Smooth muscle cell (in vitro differentiated cells): ENCODE measurements around the gene BACE2. TPM values are rescaled to one million over a fixed set of nuclear protein-coding genes. Genes with fewer than 3 reads are reported as not detected.

Source experiments
- DNase-seq: peaks from one replicate; lab custom pipeline; 2025; ENCODE audit not compliant: unreplicated experiment; lab: John Stamatoyannopoulos, UW
- H2AFZ ChIP-seq: fragments of 200-600 bp; sonication (generic); 2 replicates; pipeline ENCODE4 v1.6.0; 2016; ENCODE audit warnings: antibody characterized with exemption, low read depth, mild to moderate bottlenecking
- H3F3A ChIP-seq: fragments of 200-600 bp; sonication (generic); 2 replicates; pipeline ENCODE4 v1.6.0; 2017; ENCODE audit warnings: antibody characterized with exemption, low read depth
- H3K27ac ChIP-seq: fragments of 200-600 bp; sonication (generic); 2 replicates; pipeline ENCODE4 v1.5.1; 2016; ENCODE audit warnings: low read depth, mild to moderate bottlenecking
- H3K27me3 ChIP-seq: fragments of 200-600 bp; sonication (generic); 2 replicates; pipeline ENCODE4 v1.6.1; 2016; ENCODE audit warnings: low read depth, mild to moderate bottlenecking
- H3K36me3 ChIP-seq: fragments of 200-600 bp; sonication (generic); 2 replicates; pipeline ENCODE4 v1.5.1; 2016; ENCODE audit warnings: low read depth
- H3K4me1 ChIP-seq: fragments of 200-600 bp; sonication (generic); 2 replicates; pipeline ENCODE4 v1.5.1; 2016; ENCODE audit warnings: low read depth
- H3K4me2 ChIP-seq: fragments of 200-600 bp; sonication (generic); 2 replicates; pipeline ENCODE4 v1.6.0; 2016; ENCODE audit warnings: mild to moderate bottlenecking
- H3K4me3 ChIP-seq: fragments of 200-600 bp; sonication (generic); 2 replicates; pipeline ENCODE4 v1.5.1; 2016; ENCODE audit warnings: mild to moderate bottlenecking
- H3K79me2 ChIP-seq: fragments of 200-600 bp; sonication (generic); 2 replicates; pipeline ENCODE4 v1.6.0; 2016; ENCODE audit warnings: low read depth, mild to moderate bottlenecking
- H3K9ac ChIP-seq: fragments of 200-600 bp; sonication (generic); 2 replicates; pipeline ENCODE4 v1.6.0; 2016; ENCODE audit warnings: low read depth
- H3K9me3 ChIP-seq: fragments of 200-600 bp; sonication (generic); replicated peaks from 2 replicates; pipeline ENCODE4 v1.5.1; 2016; ENCODE audit warnings: low read depth
- H4K20me1 ChIP-seq: fragments of 200-600 bp; sonication (generic); 2 replicates; pipeline ENCODE4 v1.6.0; 2016; ENCODE audit warnings: low read depth
- CTCF ChIP-seq: fragments of 200-600 bp; sonication (generic); IDR thresholded peaks from 2 replicates; pipeline ENCODE4 v1.5.1; 2017; ENCODE audit warnings: borderline replicate concordance, mild to moderate bottlenecking, antibody characterized with exemption; ENCODE audit not compliant: insufficient read depth, poor library complexity, severe bottlenecking
- WGBS: methylation state at CpG from one replicate; pipeline ENCODE4 v1.1.7; 2016; ENCODE audit warnings: low lambda C conversion rate; 5-methylcytosine and 5-hydroxymethylcytosine counted together
- polyA plus RNA-seq: library from polyadenylated mRNA; unstranded; fragments of >200 nt; fragmentation: Nextera tagmentation; extraction: Ambion mirVana; gene quantifications from 2 replicates; pipeline ENCODE4 v1.2.1, GENCODE V29; 2016
- total RNA-seq: library from RNA; depleted of rRNA; stranded (reverse); fragments of >200 nt; gene quantifications from 2 replicates; pipeline ENCODE4 v1.2.3, GENCODE V29; 2014

Gene BACE2
- total and polyA plus RNA-seq, 2 experiments from 2014 or later, result 25.3 to 33.3 TPM

GRCh38 chr21:41321908-41322495, 154.0 kb downstream of the BACE2 start:
- Histone ChIP-seq H4K20me1 (no peaks in the 10 kb centered on the region), H3K4me3 (no peak overlapping the region), H3K9me3 (no peaks in the 10 kb centered on the region), H3K79me2 (no peaks in the 10 kb centered on the region), H3K27me3 (peaks cover 17% of the 10 kb centered on the region), H3K4me1 (no peaks in the 10 kb centered on the region), H3K9ac (no peak overlapping the region), H2AFZ (no peak overlapping the region), H3K27ac (no peak overlapping the region), H3F3A (no peaks in the 10 kb centered on the region), H3K36me3 (no peaks in the 10 kb centered on the region), H3K4me2 (no peak overlapping the region)
- no peak for TF ChIP-seq CTCF
- DNase-seq, result no peak
- 74% methylated on average over 7 of the region's 7 CpGs for WGBS

GRCh38 chr21:41322496-41323382, 154.8 kb downstream of the BACE2 start:
- H3K27me3 ChIP-seq, result peaks cover 10% of the 10 kb centered on the region
- no peaks in the 10 kb centered on the region for H3F3A ChIP-seq
- no peak overlapping the region for H2AFZ ChIP-seq
- no peaks in the 10 kb centered on the region for H3K4me1 ChIP-seq
- no peaks in the 10 kb centered on the region for H3K79me2 ChIP-seq
- DNase-seq, result no peak
- H3K36me3 ChIP-seq, result no peaks in the 10 kb centered on the region
- no peak for TF ChIP-seq CTCF
- H3K4me3 ChIP-seq, result no peak overlapping the region
- no peak overlapping the region for H3K9ac ChIP-seq
- H3K4me2 ChIP-seq, result no peak overlapping the region
- H4K20me1 ChIP-seq, result no peaks in the 10 kb centered on the region
- WGBS, result 90% methylated on average over 23 of the region's 23 CpGs
- H3K27ac ChIP-seq, result no peak overlapping the region
- H3K9me3 ChIP-seq, result no peaks in the 10 kb centered on the region

GRCh38 chr21:41325138-41325912, 157.4 kb downstream of the BACE2 start:
- H3K9me3 ChIP-seq, result no peaks in the 10 kb centered on the region
- no peak overlapping the region for H2AFZ ChIP-seq
- no peak for DNase-seq
- no peak overlapping the region for H3K4me2 ChIP-seq
- H3K79me2 ChIP-seq, result no peaks in the 10 kb centered on the region
- H3K27me3 ChIP-seq, result no peaks in the 10 kb centered on the region
- no peak overlapping the region for H3K9ac ChIP-seq
- H4K20me1 ChIP-seq, result no peaks in the 10 kb centered on the region
- no peak overlapping the region for H3K27ac ChIP-seq
- no peaks in the 10 kb centered on the region for H3K36me3 ChIP-seq
- no peaks in the 10 kb centered on the region for H3F3A ChIP-seq
- H3K4me1 ChIP-seq, result no peaks in the 10 kb centered on the region
- no peak for TF ChIP-seq CTCF
- no peak overlapping the region for H3K4me3 ChIP-seq
- 93% methylated on average over 7 of the region's 7 CpGs for WGBS
